Fibroblast of gingiva (primary cell): Measurements from ENCODE around the gene UROC1.

ENCODE experiments used
- DNase-seq: peaks from one replicate; pipeline ENCODE4 v3.0.0-alpha.2; 2011; ENCODE audit warnings: low read depth

Gene UROC1

GRCh38 chr3:126530171-126531050, 12.8 kb upstream of the UROC1 start:
- no peak for DNase-seq

GRCh38 chr3:126529585-126530170, 12.1 kb upstream of the UROC1 start:
- DNase-seq = no peak

- DNase-seq = peak; percentile 42
Measured at GRCh38 chr3:126528800-126529541, 11.4 kb upstream of the UROC1 start.

GRCh38 chr3:126528419-126528799, 10.8 kb upstream of the UROC1 start:
- no peak for DNase-seq

- no peak for DNase-seq
Measured at GRCh38 chr3:126527455-126528211, 10.1 kb upstream of the UROC1 start.

GRCh38 chr3:126527006-126527405, 9.4 kb upstream of the UROC1 start:
- no peak for DNase-seq

GRCh38 chr3:126526668-126527005, 9.1 kb upstream of the UROC1 start:
- DNase-seq = no peak

- no peak for DNase-seq
Measured at GRCh38 chr3:126525853-126526667, 8.5 kb upstream of the UROC1 start.

GRCh38 chr3:126525091-126525852, 7.7 kb upstream of the UROC1 start:
- DNase-seq = no peak

- DNase-seq = no peak
Measured at GRCh38 chr3:126524429-126524988, 6.9 kb upstream of the UROC1 start.

- peak; percentile 22 for DNase-seq
Measured at GRCh38 chr3:126523745-126524428, 6.3 kb upstream of the UROC1 start, which contains the start of gene CHST13. CHST13 (plus strand) TSS chr3:126524155; CDS start chr3:126524333, 178 bp downstream.

- peak; percentile 32 for DNase-seq
Measured at GRCh38 chr3:126522363-126522788, 4.8 kb upstream of the UROC1 start.

- DNase-seq = no peak
Measured at GRCh38 chr3:126521122-126521891, 3.7 kb upstream of the UROC1 start.

- no peak for DNase-seq
Measured at GRCh38 chr3:126519506-126520455, 2.2 kb upstream of the UROC1 start.

GRCh38 chr3:126518779-126519177, 1.2 kb upstream of the UROC1 start:
- DNase-seq = no peak

GRCh38 chr3:126517986-126518778, 609 bp upstream of the UROC1 start:
- DNase-seq = no peak

GRCh38 chr3:126516936-126517290, 660 bp downstream of the UROC1 start:
- no peak for DNase-seq
